SK-N-SH treated with all-trans-retinoic acid at 6 μM for 48 hours (cell line): ENCODE measurements around the gene FHIT.

Experiments
- ATAC-seq: fragments of 200-7000 bp; cut with Tn5 transposase; 3 replicates; pipeline ENCODE4 v1.9.1; 2020; ENCODE audit warnings: mild to moderate bottlenecking, moderate library complexity
- ARNTL ChIP-seq: fragments of 450-650 bp; formaldehyde crosslinking; IDR thresholded peaks from 2 replicates; pipeline ENCODE4 v1.5.0; 2020; ENCODE audit warnings: low read depth, mild to moderate bottlenecking, moderate library complexity, borderline replicate concordance
- BACH2 ChIP-seq: fragments of 250-450 bp; sonication (Bioruptor Pico); IDR thresholded peaks from 2 replicates; pipeline ENCODE4 v1.9.0; 2021; ENCODE audit warnings: mild to moderate bottlenecking, borderline replicate concordance
- CSDC2 ChIP-seq: fragments of 250-450 bp; sonication (Bioruptor Pico); IDR thresholded peaks from 2 replicates; pipeline ENCODE4 v1.5.0; 2020; ENCODE audit warnings: mild to moderate bottlenecking, moderate library complexity
- CSRNP3 ChIP-seq: fragments of 250-450 bp; sonication (Bioruptor Pico); IDR thresholded peaks from 2 replicates; pipeline ENCODE4 v1.5.1; 2021; ENCODE audit warnings: mild to moderate bottlenecking, moderate library complexity
- GLIS3 ChIP-seq: fragments of 250-450 bp; sonication (Bioruptor Pico); IDR thresholded peaks from 2 replicates; pipeline ENCODE4 v1.5.0; 2020; ENCODE audit warnings: mild to moderate bottlenecking, moderate library complexity
- ISL1 ChIP-seq: fragments of 250-450 bp; sonication (Bioruptor Pico); IDR thresholded peaks from 2 replicates; pipeline ENCODE4 v2.1.2; 2022; ENCODE audit warnings: mild to moderate bottlenecking, moderate library complexity
- OSR1 ChIP-seq: fragments of 250-450 bp; sonication (Bioruptor Pico); IDR thresholded peaks from 2 replicates; pipeline ENCODE4 v1.8.0; 2022; ENCODE audit warnings: moderate library complexity, mild to moderate bottlenecking, inconsistent platforms
- PATZ1 ChIP-seq: fragments of 250-450 bp; sonication (Bioruptor Pico); IDR thresholded peaks from 2 replicates; pipeline ENCODE4 v1.8.0; 2020; ENCODE audit warnings: mild to moderate bottlenecking, moderate library complexity, borderline replicate concordance
- POU6F1 ChIP-seq: fragments of 250-450 bp; sonication (Bioruptor Pico); IDR thresholded peaks from 2 replicates; pipeline ENCODE4 v1.8.0; 2021; ENCODE audit warnings: low read depth, mild to moderate bottlenecking, moderate library complexity, borderline replicate concordance
- PPARA ChIP-seq: fragments of 250-450 bp; sonication (Bioruptor Pico); IDR thresholded peaks from 2 replicates; pipeline ENCODE4 v1.5.0; 2020; ENCODE audit warnings: mild to moderate bottlenecking, borderline replicate concordance
- RARB ChIP-seq: fragments of 250-450 bp; sonication (Bioruptor Pico); IDR thresholded peaks from 2 replicates; pipeline ENCODE4 v1.8.0; 2021; ENCODE audit warnings: mild to moderate bottlenecking, moderate library complexity
- SNAI2 ChIP-seq: fragments of 250-450 bp; sonication (Bioruptor Pico); IDR thresholded peaks from 2 replicates; pipeline ENCODE4 v1.5.0; 2020; ENCODE audit warnings: mild to moderate bottlenecking, moderate library complexity
- TCF4 ChIP-seq: fragments of 250-450 bp; sonication (Bioruptor Pico); IDR thresholded peaks from 2 replicates; pipeline ENCODE4 v1.8.0; 2021; ENCODE audit warnings: mild to moderate bottlenecking, moderate library complexity, borderline replicate concordance
- TOX ChIP-seq: fragments of 250-450 bp; sonication (Bioruptor Pico); IDR thresholded peaks from 2 replicates; pipeline ENCODE4 v1.8.0; 2021; ENCODE audit warnings: mild to moderate bottlenecking, moderate library complexity, borderline replicate concordance
- ZC3H10 ChIP-seq: fragments of 250-450 bp; sonication (Bioruptor Pico); IDR thresholded peaks from 2 replicates; pipeline ENCODE4 v1.5.1; 2021; ENCODE audit warnings: mild to moderate bottlenecking, moderate library complexity
- ZFP3 ChIP-seq: fragments of 250-450 bp; sonication (Bioruptor Pico); IDR thresholded peaks from 2 replicates; pipeline ENCODE4 v1.5.0; 2020; ENCODE audit warnings: mild to moderate bottlenecking, moderate library complexity
- ZFP30 ChIP-seq: fragments of 450-650 bp; formaldehyde crosslinking; IDR thresholded peaks from 2 replicates; pipeline ENCODE4 v1.5.0; 2022; ENCODE audit warnings: mild to moderate bottlenecking, moderate library complexity
- ZNF565 ChIP-seq: fragments of 450-650 bp; formaldehyde crosslinking; conservative IDR thresholded peaks from 2 replicates; pipeline ENCODE4 v1.5.0; 2020; ENCODE audit warnings: low read depth, mild to moderate bottlenecking, moderate library complexity
- ZNF70 ChIP-seq: fragments of 450-650 bp; formaldehyde crosslinking; IDR thresholded peaks from 2 replicates; pipeline ENCODE4 v1.5.0; 2020; ENCODE audit warnings: mild to moderate bottlenecking, moderate library complexity
- TF ChIP-seq, protein P1 (sequence below): fragments of 250-450 bp; sonication (Bioruptor Pico); IDR thresholded peaks from 2 replicates; pipeline ENCODE4 v1.5.1; 2020; ENCODE audit warnings: low read depth, mild to moderate bottlenecking, moderate library complexity

The FHIT gene

GRCh38 chr3:60086811-60087210, 1164.4 kb downstream of the FHIT start:
- no peak for ATAC-seq

GRCh38 chr3:60085649-60086048, 1165.6 kb downstream of the FHIT start:
- no peak for ATAC-seq
- TF ChIP-seq OSR1 (no peak), CSRNP3 (CRISPR knock-in tag) (no peak), ARNTL (CRISPR knock-in tag) (no peak), ZFP3 (no peak), ZFP30 (no peak), RARB (no peak), PPARA (CRISPR knock-in tag) (no peak), PATZ1 (CRISPR knock-in tag) (no peak), BACH2 (CRISPR knock-in tag) (no peak), GLIS3 (CRISPR knock-in tag) (no peak), TOX (CRISPR knock-in tag) (no peak), SNAI2 (CRISPR knock-in tag) (no peak), POU6F1 (CRISPR knock-in tag) (no peak), ISL1 (CRISPR knock-in tag) (no peak), ZNF565 (no peak), TCF4 (CRISPR knock-in tag) (no peak), CSDC2 (no peak)
- TF ChIP-seq, protein P1, sequence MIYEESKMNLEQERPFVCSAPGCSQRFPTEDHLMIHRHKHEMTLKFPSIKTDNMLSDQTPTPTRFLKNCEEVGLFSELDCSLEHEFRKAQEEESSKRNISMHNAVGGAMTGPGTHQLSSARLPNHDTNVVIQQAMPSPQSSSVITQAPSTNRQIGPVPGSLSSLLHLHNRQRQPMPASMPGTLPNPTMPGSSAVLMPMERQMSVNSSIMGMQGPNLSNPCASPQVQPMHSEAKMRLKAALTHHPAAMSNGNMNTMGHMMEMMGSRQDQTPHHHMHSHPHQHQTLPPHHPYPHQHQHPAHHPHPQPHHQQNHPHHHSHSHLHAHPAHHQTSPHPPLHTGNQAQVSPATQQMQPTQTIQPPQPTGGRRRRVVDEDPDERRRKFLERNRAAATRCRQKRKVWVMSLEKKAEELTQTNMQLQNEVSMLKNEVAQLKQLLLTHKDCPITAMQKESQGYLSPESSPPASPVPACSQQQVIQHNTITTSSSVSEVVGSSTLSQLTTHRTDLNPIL = no peak
- TF ChIP-seq, all 23 proteins: peak for 0

More at GRCh38 chr3:60086811-60087210, 1164.4 kb downstream of the FHIT start:
- no peak for TF ChIP-seq ISL1 (CRISPR knock-in tag)
- no peak for TF ChIP-seq SNAI2 (CRISPR knock-in tag)
- TF ChIP-seq ZFP30 = no peak
- no peak for TF ChIP-seq ZNF565
- TF ChIP-seq OSR1 = no peak
- no peak for TF ChIP-seq GLIS3 (CRISPR knock-in tag)
- no peak for TF ChIP-seq PATZ1 (CRISPR knock-in tag)
- TF ChIP-seq CSRNP3 (CRISPR knock-in tag) = no peak
- no peak for TF ChIP-seq BACH2 (CRISPR knock-in tag)
- no peak for TF ChIP-seq PPARA (CRISPR knock-in tag)
- TF ChIP-seq CSDC2 = no peak
- TF ChIP-seq ZFP3 = no peak
- no peak for TF ChIP-seq POU6F1 (CRISPR knock-in tag)
- TF ChIP-seq ZNF70 (CRISPR knock-in tag) = no peak
- no peak for TF ChIP-seq ZC3H10 (CRISPR knock-in tag)
- TF ChIP-seq, all 23 proteins: peak for 0
